Ecto neural progenitor cell (in vitro differentiated cells): ENCODE results near the gene SLC30A5.
"Not testable (repeated sequence)": the region's sequence is repeated elsewhere in the genome, so short reads cannot be mapped to it uniquely, and the experiment has no call there.

Source experiments
- DNase-seq: peaks from one replicate; pipeline ENCODE4 v3.0.0-alpha.2; 2018; ENCODE audit warnings: low spot score

Gene SLC30A5

GRCh38 chr5:69093771-69094482 is at the start of gene SLC30A5:
TSS of gene SLC30A5 (plus strand) at chr5:69094014. CDS start at chr5:69094256, 242 bp downstream.
- DNase-seq = peak; percentile 96

- DNase-seq = not testable (repeated sequence)
Observed at GRCh38 chr5:69045213-69045612, 48.6 kb upstream of the SLC30A5 start.

GRCh38 chr5:69046375-69046957 is 47.3 kb upstream of the SLC30A5 start:
- no peak for DNase-seq

- DNase-seq = no peak
Observed at GRCh38 chr5:69048230-69048629, 45.6 kb upstream of the SLC30A5 start.

- DNase-seq = no peak
Observed at GRCh38 chr5:69049151-69049550, 44.7 kb upstream of the SLC30A5 start.

- DNase-seq = no peak
Observed at GRCh38 chr5:69049796-69050195, 44.0 kb upstream of the SLC30A5 start.

GRCh38 chr5:69050214-69050613 is 43.6 kb upstream of the SLC30A5 start:
- DNase-seq = no peak

- no peak for DNase-seq
Observed at GRCh38 chr5:69052181-69052580, 41.6 kb upstream of the SLC30A5 start.

- DNase-seq = no peak
Observed at GRCh38 chr5:69074664-69075521, 18.9 kb upstream of the SLC30A5 start.

GRCh38 chr5:69075522-69076179 is 18.2 kb upstream of the SLC30A5 start:
- DNase-seq = no peak

GRCh38 chr5:69078921-69079540 is 14.8 kb upstream of the SLC30A5 start:
- no peak for DNase-seq

- no peak for DNase-seq
Observed at GRCh38 chr5:69079556-69079955, 14.3 kb upstream of the SLC30A5 start.

GRCh38 chr5:69083412-69083811 is 10.4 kb upstream of the SLC30A5 start:
- no peak for DNase-seq

- no peak for DNase-seq
Observed at GRCh38 chr5:69084195-69084594, 9.6 kb upstream of the SLC30A5 start.

- DNase-seq = no peak
Observed at GRCh38 chr5:69084903-69085302, 8.9 kb upstream of the SLC30A5 start.

- no peak for DNase-seq
Observed at GRCh38 chr5:69086206-69086605, 7.6 kb upstream of the SLC30A5 start.

- DNase-seq = not testable (repeated sequence)
Observed at GRCh38 chr5:69088006-69088405, 5.8 kb upstream of the SLC30A5 start.

- DNase-seq = no peak
Observed at GRCh38 chr5:69090158-69090557, 3.7 kb upstream of the SLC30A5 start.

GRCh38 chr5:69091771-69092170 is 2.0 kb upstream of the SLC30A5 start:
- no peak for DNase-seq

GRCh38 chr5:69092969-69093368 is 845 bp upstream of the SLC30A5 start:
- no peak for DNase-seq

- no peak for DNase-seq
Observed at GRCh38 chr5:69099302-69099701, 5.5 kb downstream of the SLC30A5 start.

- no peak for DNase-seq
Observed at GRCh38 chr5:69103521-69103920, 9.7 kb downstream of the SLC30A5 start.
